H1 (cell line): ENCODE measurements around the gene RNF32.
"Not testable (repeated sequence)": the region's sequence is repeated elsewhere in the genome, so short reads cannot be mapped to it uniquely, and the experiment has no call there.

ENCODE experiments used
- ASH2L ChIP-seq: fragments of 200-600, 300-600 bp; sonication (generic); IDR thresholded peaks from one replicate; pipeline ENCODE4 v1.7.1; 2017; ENCODE audit warnings: low read length
- ATF3 ChIP-seq: IDR thresholded peaks from 2 replicates; pipeline ENCODE4 v1.6.1; 2011; ENCODE audit warnings: low read depth, mild to moderate bottlenecking, low read length; ENCODE audit not compliant: insufficient read depth
- CTCF ChIP-seq, 3 experiments: IDR thresholded peaks; 1 replicate in 2 of 3; 2 replicates in 1 of 3; pipeline versions ENCODE4 v1.5.1 to v1.6.1; 2011; ENCODE audit warnings: low read length in 3 of 3, mild to moderate bottlenecking in 3 of 3, inconsistent platforms in 2 of 3, low read depth in 1 of 3, moderate library complexity in 1 of 3; ENCODE audit not compliant: insufficient read depth in 1 of 3; ENCODE audit errors: control extremely low read depth in 1 of 3
- EP300 ChIP-seq, 2 experiments: IDR thresholded peaks; 1 replicate in 1 of 2; 2 replicates in 1 of 2; pipeline ENCODE4 v1.6.1; 2011 to 2012; ENCODE audit warnings: low read depth in 2 of 2, low read length in 2 of 2, mild to moderate bottlenecking in 2 of 2, borderline replicate concordance in 1 of 2, inconsistent platforms in 1 of 2, moderate library complexity in 1 of 2
- JUN ChIP-seq: IDR thresholded peaks from 2 replicates; pipeline ENCODE4 v1.6.1; 2011; ENCODE audit warnings: low read depth, mild to moderate bottlenecking, improper control_type of control experiment, low read length
- KDM4A ChIP-seq: IDR thresholded peaks from one replicate; pipeline ENCODE4 v1.7.1; 2012; ENCODE audit warnings: low read depth, mild to moderate bottlenecking, moderate library complexity, low read length, inconsistent platforms; ENCODE audit not compliant: severe bottlenecking
- MAX ChIP-seq: IDR thresholded peaks from 2 replicates; pipeline ENCODE4 v1.6.1; 2012; ENCODE audit warnings: inconsistent platforms
- SP1 ChIP-seq: IDR thresholded peaks from 2 replicates; pipeline ENCODE4 v1.6.1; 2011; ENCODE audit warnings: low read depth, low read length
- TBP ChIP-seq: IDR thresholded peaks from 2 replicates; pipeline ENCODE4 v1.6.1; 2011; ENCODE audit warnings: low read depth, low read length, improper control_type of control experiment
- ZNF274 ChIP-seq: IDR thresholded peaks from 2 replicates; pipeline ENCODE4 v1.7.0; 2012; ENCODE audit warnings: low read length, borderline replicate concordance; ENCODE audit errors: extremely low read depth

- TF ChIP-seq CTCF (IDR thresholded peaks at IDR 0.05; ENCODE audit: control extremely low read depth in 1 of 3, insufficient read depth in 1 of 3, low read depth in 1 of 3, low read length in 3 of 3); SP1; TBP; ATF3; ZNF274; JUN; KDM4A; EP300 (IDR thresholded peaks at IDR 0.05; ENCODE audit: borderline replicate concordance in 1 of 2, low read depth in 2 of 2, low read length in 2 of 2); MAX; ASH2L: not testable (repeated sequence)
Observed at GRCh38 chr7:156701787-156702186, 61.2 kb downstream of the RNF32 start.
